A673 (cell line): ENCODE results near the gene SMIM36. TPM values are rescaled to one million over a fixed set of nuclear protein-coding genes. Genes with fewer than 3 reads are reported as not detected.

Experiments
- BruUV-seq: library from RNA; stranded (reverse); fragments of 400-500 nt; replicated peaks from 2 replicates; lab custom pipeline; 2021; lab: Mats Ljungman, UMichigan
- CTCF ChIA-PET: fragments of 300-600 bp; sonication (Branson Sonifier 250); formaldehyde crosslinking; loops from one replicate; lab custom pipeline; 2022; ENCODE audit warnings: antibody characterized with exemption; lab: Charles Lee
- POLR2A ChIA-PET: fragments of 300-600 bp; sonication (Branson Sonifier 250); formaldehyde crosslinking; loops from one replicate; lab custom pipeline; 2022; ENCODE audit warnings: antibody characterized with exemption; ENCODE audit not compliant: low non-redundant PET; lab: Charles Lee
- DNase-seq: peaks from one replicate; pipeline ENCODE4 v3.0.0-alpha.2; 2015; ENCODE audit warnings: low spot score
- H3K27ac ChIP-seq: fragments of 200-600 bp; sonication (generic); 2 replicates; pipeline ENCODE4 v1.5.1; 2016; ENCODE audit warnings: mixed run types, low read depth, mild to moderate bottlenecking, mixed read lengths, antibody characterized with exemption, low read length; ENCODE audit not compliant: poor library complexity, severe bottlenecking
- H3K27me3 ChIP-seq: fragments of 200-600 bp; sonication (generic); replicated peaks from 2 replicates; pipeline ENCODE4 v1.6.1; 2017; ENCODE audit warnings: mixed run types, low read depth, mild to moderate bottlenecking, mixed read lengths, antibody characterized with exemption, low read length; ENCODE audit not compliant: insufficient read depth, poor library complexity
- H3K36me3 ChIP-seq: fragments of 200-600 bp; sonication (generic); 2 replicates; pipeline ENCODE4 v1.6.1; 2016; ENCODE audit warnings: mixed run types, mild to moderate bottlenecking, mixed read lengths, antibody characterized with exemption, low read length; ENCODE audit not compliant: insufficient read depth, poor library complexity, severe bottlenecking
- H3K4me1 ChIP-seq: fragments of 200-600 bp; sonication (generic); 2 replicates; pipeline ENCODE4 v1.6.1; 2017; ENCODE audit warnings: mixed run types, mild to moderate bottlenecking, mixed read lengths, antibody characterized with exemption, low read length; ENCODE audit not compliant: insufficient read depth, poor library complexity, severe bottlenecking
- H3K4me3 ChIP-seq: fragments of 200-600 bp; sonication (generic); 2 replicates; pipeline ENCODE4 v1.5.1; 2016; ENCODE audit warnings: low read depth, mixed run types, mild to moderate bottlenecking, mixed read lengths, low read length; ENCODE audit not compliant: poor library complexity, severe bottlenecking
- H3K9me3 ChIP-seq: fragments of 200-600 bp; sonication (generic); 2 replicates; pipeline ENCODE4 v1.6.1; 2016; ENCODE audit warnings: mixed run types, low read depth, mild to moderate bottlenecking, mixed read lengths, antibody characterized with exemption, low read length; ENCODE audit not compliant: poor library complexity, severe bottlenecking
- CTCF ChIP-seq: fragments of 300-800, 200-600 bp; sonication (generic); conservative IDR thresholded peaks from 2 replicates; pipeline ENCODE4 v1.5.1; 2017; ENCODE audit warnings: low read depth, mild to moderate bottlenecking, antibody characterized with exemption, low read length, moderate library complexity, mixed read lengths
- EZH2 ChIP-seq: fragments of 200-600 bp; sonication (generic); IDR thresholded peaks from 2 replicates; pipeline ENCODE4 v1.6.1; 2017; ENCODE audit warnings: borderline replicate concordance, low read depth, mild to moderate bottlenecking, mixed read lengths, antibody characterized with exemption, low read length; ENCODE audit not compliant: poor library complexity, severe bottlenecking
- intact Hi-C: fragments of 100-400 bp; cut with micrococcal nuclease; formaldehyde crosslinking; loops from one replicate; pipeline ENCODE4 v1.10.0; 2022; ENCODE audit not compliant: unreplicated experiment
- total RNA-seq: library from RNA; stranded (reverse); gene quantifications from 2 replicates; pipeline ENCODE4 v1.2.3, GENCODE V29; 2021

Gene SMIM36
- total RNA-seq, 1 experiment from 2014 or later: not detected

GRCh38 chr17:55442462-55442861 is 68.8 kb downstream of the SMIM36 start:
- no TSS peak for BruUV-seq
- H3K36me3 ChIP-seq: no peaks in the 10 kb centered on the region
- ChIA-PET POLR2A (no interaction called here), CTCF (no interaction called here)
- no peak overlapping the region for H3K27ac ChIP-seq
- H3K4me1 ChIP-seq: peaks cover 16% of the 10 kb centered on the region
- intact Hi-C loops: no loop called here
- no peak overlapping the region for H3K4me3 ChIP-seq
- no peaks in the 10 kb centered on the region for H3K9me3 ChIP-seq
- no peak for DNase-seq
- no peaks in the 10 kb centered on the region for H3K27me3 ChIP-seq
- no peak for TF ChIP-seq EZH2

GRCh38 chr17:55441544-55441943 is 69.7 kb downstream of the SMIM36 start:
- Histone ChIP-seq H3K9me3 (no peaks in the 10 kb centered on the region), H3K4me1 (peaks cover 24% of the 10 kb centered on the region), H3K27ac (no peak overlapping the region), H3K36me3 (no peaks in the 10 kb centered on the region), H3K4me3 (no peak overlapping the region), H3K27me3 (no peaks in the 10 kb centered on the region)
- BruUV-seq: no TSS peak
- ChIA-PET POLR2A (no interaction called here), CTCF (no interaction called here)
- DNase-seq: no peak
- intact Hi-C loops: no loop called here
- TF ChIP-seq CTCF (no peak), EZH2 (no peak)

- intact Hi-C loops: no loop called here
- CTCF ChIA-PET: no interaction called here
- H3K9me3 ChIP-seq: no peaks in the 10 kb centered on the region
- H3K36me3 ChIP-seq: no peaks in the 10 kb centered on the region
- DNase-seq: no peak
- no peak for TF ChIP-seq CTCF
- POLR2A ChIA-PET: interaction anchor here (0.5 kb wide), 1 partner anchor 57 kb away, joined by 4 read pairs; no protein-coding TSS in a partner anchor
- peaks cover 30% of the 10 kb centered on the region for H3K4me1 ChIP-seq
- H3K4me3 ChIP-seq: no peak overlapping the region
- BruUV-seq: no TSS peak
- no peaks in the 10 kb centered on the region for H3K27me3 ChIP-seq
- H3K27ac ChIP-seq: no peak overlapping the region
Measured at GRCh38 chr17:55440391-55440790, 70.9 kb downstream of the SMIM36 start.

GRCh38 chr17:55437159-55437605 is 74.1 kb downstream of the SMIM36 start:
- no peak for TF ChIP-seq EZH2
- CTCF ChIA-PET: no interaction called here
- Histone ChIP-seq H3K27me3 (no peaks in the 10 kb centered on the region), H3K4me1 (peaks cover 30% of the 10 kb centered on the region), H3K36me3 (no peaks in the 10 kb centered on the region), H3K9me3 (no peaks in the 10 kb centered on the region), H3K27ac (peak overlapping the region; percentile 47), H3K4me3 (peak overlapping the region; percentile 6)
- peak; percentile 98 for DNase-seq
- no TSS peak for BruUV-seq
- intact Hi-C loops: loop anchor here (5.0 kb wide), 1 partner anchor 370 kb away; no protein-coding TSS in a partner anchor
- POLR2A ChIA-PET: no interaction called here
